WI38 (cell line): ENCODE measurements around the gene ITGB8.

Source experiments
- H3K4me3 ChIP-seq: 2 replicates; pipeline ENCODE4 v1.5.1; 2011; ENCODE audit warnings: low read depth, mild to moderate bottlenecking, control low read depth, low read length
- TF ChIP-seq, protein P1 (sequence below): IDR thresholded peaks from 2 replicates; pipeline ENCODE4 v1.5.1; 2012; ENCODE audit warnings: low read depth, mild to moderate bottlenecking, control low read depth, low read length

ITGB8 gene

DNA sequence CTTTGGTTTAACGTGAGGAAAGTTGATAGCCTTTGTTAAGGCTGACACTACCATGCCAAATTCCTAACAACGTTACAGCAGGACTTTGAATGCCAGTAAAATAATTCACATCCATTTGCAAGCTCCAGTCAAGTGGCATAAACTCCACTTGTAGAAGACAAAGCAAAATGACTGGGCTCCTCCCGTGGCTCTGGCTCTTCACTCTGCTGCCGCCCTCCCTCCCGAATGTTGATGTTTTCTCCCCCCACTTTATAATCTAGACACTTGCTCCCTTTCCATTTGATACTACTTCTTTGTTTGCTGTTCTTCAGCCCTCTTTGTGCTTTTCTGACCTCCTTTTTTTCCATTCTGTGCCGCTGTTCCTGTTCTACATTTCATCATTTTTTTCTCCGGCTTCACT is 22.8 kb upstream of the ITGB8 start:
- H3K4me3 ChIP-seq, result no peak overlapping the region
- TF ChIP-seq, protein P1, sequence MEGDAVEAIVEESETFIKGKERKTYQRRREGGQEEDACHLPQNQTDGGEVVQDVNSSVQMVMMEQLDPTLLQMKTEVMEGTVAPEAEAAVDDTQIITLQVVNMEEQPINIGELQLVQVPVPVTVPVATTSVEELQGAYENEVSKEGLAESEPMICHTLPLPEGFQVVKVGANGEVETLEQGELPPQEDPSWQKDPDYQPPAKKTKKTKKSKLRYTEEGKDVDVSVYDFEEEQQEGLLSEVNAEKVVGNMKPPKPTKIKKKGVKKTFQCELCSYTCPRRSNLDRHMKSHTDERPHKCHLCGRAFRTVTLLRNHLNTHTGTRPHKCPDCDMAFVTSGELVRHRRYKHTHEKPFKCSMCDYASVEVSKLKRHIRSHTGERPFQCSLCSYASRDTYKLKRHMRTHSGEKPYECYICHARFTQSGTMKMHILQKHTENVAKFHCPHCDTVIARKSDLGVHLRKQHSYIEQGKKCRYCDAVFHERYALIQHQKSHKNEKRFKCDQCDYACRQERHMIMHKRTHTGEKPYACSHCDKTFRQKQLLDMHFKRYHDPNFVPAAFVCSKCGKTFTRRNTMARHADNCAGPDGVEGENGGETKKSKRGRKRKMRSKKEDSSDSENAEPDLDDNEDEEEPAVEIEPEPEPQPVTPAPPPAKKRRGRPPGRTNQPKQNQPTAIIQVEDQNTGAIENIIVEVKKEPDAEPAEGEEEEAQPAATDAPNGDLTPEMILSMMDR, result no peak

DNA sequence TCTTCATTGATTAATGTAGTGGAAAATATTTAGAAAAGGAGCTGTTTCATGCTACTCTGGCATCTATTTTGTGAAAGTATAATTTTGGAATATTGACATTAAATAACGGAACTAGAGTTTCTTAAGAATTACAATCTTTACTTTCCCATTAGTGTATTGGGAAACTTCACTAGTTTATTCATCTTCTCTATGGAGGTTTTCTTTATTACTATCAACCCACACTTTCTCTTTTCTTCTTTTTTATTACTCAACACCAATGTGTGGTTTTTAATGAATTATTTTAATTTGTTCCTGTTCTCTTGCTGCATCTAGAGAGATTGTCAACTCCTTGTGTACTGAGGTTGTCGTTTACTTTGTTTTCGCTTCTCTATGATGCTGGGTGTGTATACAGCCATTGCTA is 20.4 kb upstream of the ITGB8 start:
- TF ChIP-seq, protein P1, result no peak

DNA sequence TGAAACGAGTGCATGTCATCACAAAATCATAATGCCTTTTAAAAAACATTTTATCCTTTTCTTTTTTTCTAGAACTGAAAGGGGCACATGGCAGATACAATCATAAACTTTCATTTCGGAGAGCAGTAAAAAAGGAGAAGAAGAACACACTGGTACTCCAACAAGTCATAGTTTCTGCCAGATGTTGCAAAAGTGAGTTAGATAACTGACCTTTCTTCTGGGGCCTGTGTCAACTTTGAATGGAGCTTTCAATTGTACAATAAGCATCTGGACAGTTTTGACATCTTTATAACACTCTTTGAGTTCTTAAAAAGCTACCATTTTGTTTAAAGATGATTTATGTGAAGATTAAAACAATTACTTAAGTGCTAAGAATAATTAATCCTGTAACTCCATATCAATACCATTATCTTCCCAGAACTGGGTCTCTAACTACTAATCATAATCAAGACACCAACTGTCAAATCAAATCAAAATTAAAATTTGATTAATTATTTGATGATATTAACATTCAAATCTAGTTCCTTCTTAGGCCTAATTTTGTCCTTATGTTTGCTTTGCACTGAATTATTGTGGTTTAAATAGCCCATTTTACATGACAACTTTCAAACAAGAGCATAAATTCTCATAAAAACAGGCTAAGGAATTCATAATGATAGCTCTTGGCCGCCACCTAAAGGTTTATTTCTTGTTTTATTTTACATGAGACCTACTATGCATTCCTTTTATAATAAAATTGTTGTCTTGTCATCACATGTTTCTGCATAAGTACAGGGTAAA is 19.5 kb upstream of the ITGB8 start:
- TF ChIP-seq, protein P1, result no peak
- no peak overlapping the region for H3K4me3 ChIP-seq

More for the DNA sequence above, 20.4 kb upstream of the ITGB8 start:
- no peak overlapping the region for H3K4me3 ChIP-seq

DNA sequence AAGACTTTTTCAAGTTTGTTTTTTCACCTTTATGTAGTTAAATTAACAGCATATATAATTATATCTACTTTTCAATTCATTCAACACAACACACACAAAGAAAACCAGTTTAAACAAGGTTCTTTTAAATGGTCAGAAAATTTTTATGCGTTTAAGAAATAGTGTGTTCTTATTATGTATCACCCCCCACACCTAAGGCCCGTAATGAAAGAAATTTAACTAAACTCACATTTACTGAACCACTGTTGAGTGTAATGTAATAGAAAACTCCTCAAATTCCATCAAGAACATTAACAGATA is 19.0 kb upstream of the ITGB8 start:
- no peak overlapping the region for H3K4me3 ChIP-seq
- TF ChIP-seq, protein P1, result no peak

- no peak overlapping the region for H3K4me3 ChIP-seq
- TF ChIP-seq, protein P1, result no peak
Measured at GRCh38 chr7:20312562-20312961, 18.1 kb upstream of the ITGB8 start.

GRCh38 chr7:20313626-20314025 is 17.1 kb upstream of the ITGB8 start:
- no peak overlapping the region for H3K4me3 ChIP-seq
- TF ChIP-seq, protein P1, result no peak

DNA sequence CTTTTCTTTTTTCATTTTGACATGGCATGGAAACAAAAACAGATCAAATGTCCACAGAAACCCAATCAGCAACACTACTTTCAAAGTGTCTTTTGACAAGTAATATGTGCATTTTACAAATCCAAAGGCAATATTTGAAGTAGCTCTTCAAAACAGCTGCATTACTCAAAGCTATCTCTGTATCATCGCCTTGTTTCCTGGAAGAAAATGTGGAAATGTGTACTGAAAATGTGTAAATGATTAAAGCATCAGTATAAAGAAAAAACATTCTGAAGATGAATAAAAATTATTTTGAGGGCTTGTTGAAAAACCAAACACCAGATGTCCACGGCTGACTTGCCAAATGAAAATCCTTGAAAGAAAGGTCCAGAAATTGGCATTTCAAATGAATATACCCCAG is 16.5 kb upstream of the ITGB8 start:
- H3K4me3 ChIP-seq, result no peak overlapping the region
- TF ChIP-seq, protein P1, result no peak
